ENCODE measurements around the gene CPHXL.

GRCh38 chr16:75742424-75743047 is 16.2 kb upstream of the CPHXL start:
- TF ChIP-seq CTCF (IDR thresholded peaks at IDR 0.05; ENCODE audit: insufficient read depth, low read length) (no peak), POLR2AphosphoS5 (IDR thresholded peaks at IDR 0.05; ENCODE audit: low read depth) (no peak), GABPA (IDR thresholded peaks at IDR 0.05; ENCODE audit: low read depth) (no peak)
